SK-N-SH (cell line): Measurements from ENCODE around the gene SPON1. TPM values are rescaled to one million over a fixed set of nuclear protein-coding genes. Genes with fewer than 3 reads are reported as not detected.

Experiments
- CTCF ChIA-PET: fragments of 300-600, 350-600 bp; formaldehyde crosslinking; extraction: SDS; loops from one replicate; lab custom pipeline; 2021; lab: Yijun Ruan, JAX
- POLR2A ChIA-PET: fragments of 350-600 bp; sonication (Branson Sonifier 250); formaldehyde crosslinking; extraction: SDS; loops from one replicate; lab custom pipeline; 2020; ENCODE audit warnings: antibody characterized with exemption, inconsistent platforms; lab: Yijun Ruan, JAX
- DNase-seq: peaks from one replicate; pipeline ENCODE4 v3.0.0; 2012
- H2AFZ ChIP-seq: fragments of 200-600 bp; sonication (generic); 2 replicates; pipeline ENCODE4 v1.8.1; 2016; ENCODE audit warnings: antibody characterized with exemption, mild to moderate bottlenecking, low read depth
- H3F3A ChIP-seq: fragments of 200-600 bp; sonication (generic); replicated peaks from 2 replicates; pipeline ENCODE3; 2016; ENCODE audit warnings: antibody characterized with exemption, mild to moderate bottlenecking; ENCODE audit not compliant: insufficient read depth
- H3K27ac ChIP-seq, 2 experiments: fragments of 200-500 bp in 1 of 2; fragments of 200-600 bp in 1 of 2; sonication (Bioruptor generic) in 1 of 2; sonication (generic), shearing (Covaris generic) in 1 of 2; 2 replicates each; pipeline versions ENCODE4 v1.5.1 to v1.6.1; 2014 to 2016; ENCODE audit warnings: low read depth in 2 of 2, inconsistent platforms in 1 of 2, low read length in 1 of 2, mild to moderate bottlenecking in 1 of 2, mixed read lengths in 1 of 2
- H3K27me3 ChIP-seq: fragments of 200-600 bp; sonication (generic), shearing (Covaris generic); 2 replicates; pipeline ENCODE4 v1.6.1; 2016; ENCODE audit warnings: mixed run types; ENCODE audit not compliant: insufficient read depth
- H3K36me3 ChIP-seq, 2 experiments: fragments of 200-500 bp in 1 of 2; fragments of 200-600 bp in 1 of 2; sonication (Bioruptor generic) in 1 of 2; sonication (generic) in 1 of 2; replicated peaks in 1 of 2; 2 replicates each; pipeline versions ENCODE3 to v1.5.1; 2014 to 2016; ENCODE audit warnings: low read length in 1 of 2, mild to moderate bottlenecking in 1 of 2; ENCODE audit not compliant: insufficient read depth in 2 of 2, control insufficient read depth in 1 of 2
- H3K4me1 ChIP-seq, 2 experiments: fragments of 200-500 bp in 1 of 2; fragments of 200-600 bp in 1 of 2; sonication (Bioruptor generic) in 1 of 2; sonication (generic), shearing (Covaris generic) in 1 of 2; 2 replicates each; pipeline versions ENCODE4 v1.5.1 to v1.6.1; 2014 to 2016; ENCODE audit warnings: low read depth in 1 of 2, low read length in 1 of 2, mixed run types in 1 of 2; ENCODE audit not compliant: insufficient read depth in 2 of 2, control insufficient read depth in 1 of 2
- H3K4me2 ChIP-seq: fragments of 200-600 bp; sonication (generic), shearing (Covaris generic); 2 replicates; pipeline ENCODE4 v1.6.1; 2017; ENCODE audit warnings: mixed run types
- H3K4me3 ChIP-seq, 2 experiments: fragments of 200-500 bp in 1 of 2; fragments of 200-600 bp in 1 of 2; sonication (Bioruptor generic) in 1 of 2; sonication (generic), shearing (Covaris generic) in 1 of 2; 2 replicates each; pipeline versions ENCODE4 v1.5.1 to v1.8.1; 2014 to 2016; ENCODE audit warnings: low read depth in 2 of 2, inconsistent platforms in 1 of 2, low read length in 1 of 2, mild to moderate bottlenecking in 1 of 2, mixed read lengths in 1 of 2, moderate library complexity in 1 of 2
- H3K79me2 ChIP-seq: fragments of 200-600 bp; sonication (generic); 2 replicates; pipeline ENCODE4 v1.8.1; 2017; ENCODE audit warnings: mild to moderate bottlenecking; ENCODE audit not compliant: insufficient read depth
- H3K9ac ChIP-seq: fragments of 200-600 bp; sonication (generic); 2 replicates; pipeline ENCODE4 v1.6.1; 2017; ENCODE audit warnings: mixed run types
- H3K9me2 ChIP-seq: fragments of 200-600 bp; sonication (generic); 2 replicates; pipeline ENCODE4 v1.6.1; 2017; ENCODE audit warnings: mixed run types
- H3K9me3 ChIP-seq: fragments of 200-600 bp; sonication (generic); 2 replicates; pipeline ENCODE4 v1.6.1; 2017; ENCODE audit warnings: mixed run types, mild to moderate bottlenecking, moderate library complexity
- H4K20me1 ChIP-seq: fragments of 200-600 bp; sonication (generic); 2 replicates; pipeline ENCODE4 v1.6.1; 2017; ENCODE audit warnings: mild to moderate bottlenecking, mixed run types; ENCODE audit not compliant: insufficient read depth
- ELF1 ChIP-seq: IDR thresholded peaks from 2 replicates; pipeline ENCODE4 v1.4.0; 2012
- EP300 ChIP-seq, 2 experiments: IDR thresholded peaks; 2 replicates each; pipeline versions ENCODE4 v1.4.0 to v1.6.1; 2012; ENCODE audit warnings: borderline replicate concordance in 1 of 2, low read depth in 1 of 2, low read length in 1 of 2
- RXRA ChIP-seq: IDR thresholded peaks from 2 replicates; pipeline ENCODE4 v1.4.0; 2012; ENCODE audit warnings: low read depth, mild to moderate bottlenecking, borderline replicate concordance
- SMC3 ChIP-seq: IDR thresholded peaks from 2 replicates; pipeline ENCODE4 v1.6.1; 2012; ENCODE audit warnings: low read depth, low read length, improper control_type of control experiment
- TAF1 ChIP-seq: IDR thresholded peaks from 2 replicates; pipeline ENCODE4 v1.6.1; 2012; ENCODE audit warnings: low read depth, mild to moderate bottlenecking, low read length, moderate library complexity, borderline replicate concordance
- TEAD4 ChIP-seq: IDR thresholded peaks from 2 replicates; pipeline ENCODE4 v1.4.0; 2012; ENCODE audit warnings: mild to moderate bottlenecking, borderline replicate concordance; ENCODE audit not compliant: insufficient read depth
- USF2 ChIP-seq: fragments of 150-350 bp; IDR thresholded peaks from 2 replicates; pipeline ENCODE4 v1.6.1; 2017; ENCODE audit warnings: antibody characterized with exemption, low read length, low read depth, borderline replicate concordance
- WGBS: methylation state at CpG from one replicate; pipeline ENCODE4 v1.1.6; 2017; ENCODE audit warnings: low lambda C conversion rate; 5-methylcytosine and 5-hydroxymethylcytosine counted together
- polyA plus RNA-seq, 3 experiments: library from polyadenylated mRNA; depleted of rRNA; stranded (reverse); fragments of >200 nt; gene quantifications; 2 replicates each; pipeline ENCODE4 v1.2.3, GENCODE V29; 2012
- TF ChIP-seq, protein P1 (sequence below): fragments of 150-350 bp; IDR thresholded peaks from 2 replicates; pipeline ENCODE4 v1.6.1; 2016; ENCODE audit warnings: mild to moderate bottlenecking, low read depth, low read length
- TF ChIP-seq, protein P2 (sequence below): IDR thresholded peaks from 2 replicates; pipeline ENCODE4 v1.4.0; 2012; ENCODE audit warnings: low read depth, borderline replicate concordance

Gene SPON1
- polyA plus RNA-seq, 1 of the 3 experiments (the other 2 are of a cell fraction) = not detected

DNA sequence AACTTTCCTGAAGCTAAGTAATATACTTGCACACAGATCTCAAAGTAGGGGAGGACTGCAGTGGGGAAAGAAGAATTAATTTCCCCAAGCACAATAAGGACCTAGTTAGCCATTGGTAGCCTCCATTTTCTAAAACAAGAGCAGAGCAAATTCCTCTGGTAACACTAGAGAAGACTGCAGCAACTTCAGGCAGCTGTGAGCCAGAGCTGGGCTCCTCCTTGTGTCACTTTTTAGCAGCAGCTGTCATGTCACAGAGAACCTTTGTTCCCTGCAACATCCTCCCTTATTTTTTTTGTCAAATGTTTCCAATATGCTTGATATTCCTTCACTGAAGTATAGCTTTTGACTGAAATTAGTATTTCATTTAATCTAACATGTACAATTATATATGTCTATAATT, 342.1 kb downstream of the SPON1 start:
- TF ChIP-seq SMC3 = no peak
- TF ChIP-seq, protein P1, sequence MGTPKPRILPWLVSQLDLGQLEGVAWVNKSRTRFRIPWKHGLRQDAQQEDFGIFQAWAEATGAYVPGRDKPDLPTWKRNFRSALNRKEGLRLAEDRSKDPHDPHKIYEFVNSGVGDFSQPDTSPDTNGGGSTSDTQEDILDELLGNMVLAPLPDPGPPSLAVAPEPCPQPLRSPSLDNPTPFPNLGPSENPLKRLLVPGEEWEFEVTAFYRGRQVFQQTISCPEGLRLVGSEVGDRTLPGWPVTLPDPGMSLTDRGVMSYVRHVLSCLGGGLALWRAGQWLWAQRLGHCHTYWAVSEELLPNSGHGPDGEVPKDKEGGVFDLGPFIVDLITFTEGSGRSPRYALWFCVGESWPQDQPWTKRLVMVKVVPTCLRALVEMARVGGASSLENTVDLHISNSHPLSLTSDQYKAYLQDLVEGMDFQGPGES = no peak
- TF ChIP-seq TAF1 = no peak
- no peak for TF ChIP-seq RXRA
- TF ChIP-seq, protein P2, sequence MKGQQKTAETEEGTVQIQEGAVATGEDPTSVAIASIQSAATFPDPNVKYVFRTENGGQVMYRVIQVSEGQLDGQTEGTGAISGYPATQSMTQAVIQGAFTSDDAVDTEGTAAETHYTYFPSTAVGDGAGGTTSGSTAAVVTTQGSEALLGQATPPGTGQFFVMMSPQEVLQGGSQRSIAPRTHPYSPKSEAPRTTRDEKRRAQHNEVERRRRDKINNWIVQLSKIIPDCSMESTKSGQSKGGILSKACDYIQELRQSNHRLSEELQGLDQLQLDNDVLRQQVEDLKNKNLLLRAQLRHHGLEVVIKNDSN = no peak
- TF ChIP-seq ELF1 = no peak
- no peak for TF ChIP-seq USF2
- TF ChIP-seq EP300 (IDR thresholded peaks at IDR 0.05; ENCODE audit: borderline replicate concordance in 1 of 2, low read depth in 1 of 2, low read length in 1 of 2) = no peak
- TF ChIP-seq TEAD4 = no peak
- Histone ChIP-seq H3K4me2 (no peak overlapping the region), H3K79me2 (peaks cover 100% of the 10 kb centered on the region), H3K27me3 (no peaks in the 10 kb centered on the region), H3K4me1 (peaks cover 2 to 23% of the 10 kb centered on the region in 2 experiments; a peak in 2 of 4 replicates), H3K4me3 (no peak overlapping the region), H3K9me2 (no peaks in the 10 kb centered on the region), H3K9me3 (no peaks in the 10 kb centered on the region), H3F3A (peaks cover 7% of the 10 kb centered on the region), H2AFZ (no peak overlapping the region), H4K20me1 (peaks cover 90% of the 10 kb centered on the region), H3K36me3 (no peaks in the 10 kb centered on the region), H3K9ac (no peak overlapping the region), H3K27ac (no peak overlapping the region)
- no peak for DNase-seq
- ChIA-PET CTCF (interaction anchor here (0.7 to 3.9 kb wide), 4 partner anchors 114 to 591 kb away, joined by 3 to 62 read pairs (median 3); no protein-coding TSS in a partner anchor), POLR2A (no interaction called here)

GRCh38 chr11:14305649-14306048, 343.1 kb downstream of the SPON1 start:
- CTCF ChIA-PET = interaction anchor here (3.9 kb wide), 1 partner anchor 150 kb away, joined by 62 read pairs; no protein-coding TSS in a partner anchor
- POLR2A ChIA-PET = no interaction called here
- Histone ChIP-seq H3K27ac (no peak overlapping the region), H3F3A (peaks cover 7% of the 10 kb centered on the region), H3K9ac (no peak overlapping the region), H4K20me1 (peaks cover 90% of the 10 kb centered on the region), H3K36me3 (no peaks in the 10 kb centered on the region), H3K4me2 (no peak overlapping the region), H3K9me3 (no peaks in the 10 kb centered on the region), H3K27me3 (no peaks in the 10 kb centered on the region), H3K4me3 (no peak overlapping the region), H3K4me1 (peaks cover 0 to 18% of the 10 kb centered on the region in 2 experiments; a peak in 1 of 4 replicates), H3K79me2 (peaks cover 100% of the 10 kb centered on the region), H3K9me2 (no peaks in the 10 kb centered on the region), H2AFZ (no peak overlapping the region)
- DNase-seq = no peak
- TF ChIP-seq RXRA = no peak
- 95% methylated on average over 7 of the region's 7 CpGs for WGBS
